ENCODE data around the gene DDX11. TPM values are rescaled to one million over a fixed set of nuclear protein-coding genes. Genes with fewer than 3 reads are reported as not detected.
"Not testable (repeated sequence)": the region's sequence is repeated elsewhere in the genome, so short reads cannot be mapped to it uniquely, and the experiment has no call there.

DDX11 gene
- total and polyA plus RNA-seq, 2 of the 4 experiments (the other 2 are of a cell fraction): 10.8 to 17.6 TPM

GRCh38 chr12:31115092-31115601 lies 41.5 kb downstream of the DDX11 start:
- ATAC-seq (ENCODE audit: low read depth); H3K36me3 ChIP-seq (ENCODE audit: control insufficient read depth, insufficient read depth, low read length); H3K79me1 ChIP-seq (ENCODE audit: low read depth in 1 of 2, low read length in 2 of 2); H3K4me1 ChIP-seq (ENCODE audit: control insufficient read depth, insufficient read depth, low read length); H2AFZ ChIP-seq (replicated peaks; ENCODE audit: low read length, poor library complexity); H2AK9ac ChIP-seq (replicated peaks; ENCODE audit: low read depth, low read length, poor library complexity); H4K20me1 ChIP-seq (ENCODE audit: insufficient read depth, low read length); H3K4me2 ChIP-seq (ENCODE audit: low read depth, low read length); H3K23ac ChIP-seq (ENCODE audit: low read depth, low read length); H2AK5ac ChIP-seq (ENCODE audit: low read depth, low read length); H3K9me3 ChIP-seq (ENCODE audit: control insufficient read depth, insufficient read depth, low read length); H3K4me3 ChIP-seq (ENCODE audit: insufficient read depth, low read depth, low read length); H2BK15ac ChIP-seq (ENCODE audit: low read depth, low read length); CTCF ChIA-PET; H2BK5ac ChIP-seq (ENCODE audit: low read depth, low read length, poor library complexity, severe bottlenecking); H3K27ac ChIP-seq (ENCODE audit: insufficient read depth, low read length); H3K9ac ChIP-seq (ENCODE audit: low read depth, low read length); H2BK120ac ChIP-seq (ENCODE audit: low read depth, low read length); H3K9me1 ChIP-seq (ENCODE audit: insufficient read depth, low read length); H4K5ac ChIP-seq (ENCODE audit: low read depth, low read length); in situ Hi-C loops (cut with MboI; ENCODE audit: low sequenced_read_pairs); dilution Hi-C loops (cut with HindIII; ENCODE audit: low sequenced_read_pairs, unreplicated experiment); H2BK20ac ChIP-seq (ENCODE audit: low read depth, low read length); H3K14ac ChIP-seq (replicated peaks; ENCODE audit: low read depth, low read length); H3K18ac ChIP-seq (ENCODE audit: low read depth, low read length); DNase-seq; H3K4ac ChIP-seq (ENCODE audit: low read depth, low read length); POLR2A ChIA-PET (ENCODE audit: unreplicated experiment); H3K56ac ChIP-seq (ENCODE audit: extremely low read depth, insufficient read depth, low read length); H4K91ac ChIP-seq (ENCODE audit: insufficient read depth, low read depth, low read length); H4K8ac ChIP-seq (ENCODE audit: low read depth in 2 of 2, low read length in 2 of 2); intact Hi-C loops (cut with micrococcal nuclease); BruUV-seq (replicated peaks): not testable (repeated sequence)
- 0 out of 2 replicates have a peak, but pooled peaks have one; percentile 41 for TF ChIP-seq CEBPB (IDR thresholded peaks at IDR 0.05; ENCODE audit: low read depth, low read length)
- WGBS, 2 experiments (ENCODE audit: extremely low coverage in 2 of 2, insufficient read length in 1 of 2): no CpG with 5 or more reads among the region's 3 CpGs
- peaks cover 30% of the 10 kb centered on the region for H3K27me3 ChIP-seq (ENCODE audit: control insufficient read depth, insufficient read depth, low read length)

GRCh38 chr12:31116846-31117202 lies 43.2 kb downstream of the DDX11 start:
- H2AK9ac ChIP-seq (replicated peaks; ENCODE audit: low read depth, low read length, poor library complexity); dilution Hi-C loops (cut with HindIII; ENCODE audit: low sequenced_read_pairs, unreplicated experiment); H2AK5ac ChIP-seq (ENCODE audit: low read depth, low read length); H2AFZ ChIP-seq (replicated peaks; ENCODE audit: low read length, poor library complexity); H3K9ac ChIP-seq (ENCODE audit: low read depth, low read length); DNase-seq; BruUV-seq (replicated peaks); POLR2A ChIA-PET (ENCODE audit: unreplicated experiment); H3K9me1 ChIP-seq (ENCODE audit: insufficient read depth, low read length); H3K9me3 ChIP-seq (ENCODE audit: control insufficient read depth, insufficient read depth, low read length); H3K27ac ChIP-seq (ENCODE audit: insufficient read depth, low read length); H3K18ac ChIP-seq (ENCODE audit: low read depth, low read length); H2BK120ac ChIP-seq (ENCODE audit: low read depth, low read length); ATAC-seq (ENCODE audit: low read depth); H3K36me3 ChIP-seq (ENCODE audit: control insufficient read depth, insufficient read depth, low read length); H4K20me1 ChIP-seq (ENCODE audit: insufficient read depth, low read length); H2BK20ac ChIP-seq (ENCODE audit: low read depth, low read length); H3K4me3 ChIP-seq (ENCODE audit: insufficient read depth, low read depth, low read length); H2BK15ac ChIP-seq (ENCODE audit: low read depth, low read length); H3K4me2 ChIP-seq (ENCODE audit: low read depth, low read length); H4K91ac ChIP-seq (ENCODE audit: insufficient read depth, low read depth, low read length); H3K14ac ChIP-seq (replicated peaks; ENCODE audit: low read depth, low read length); intact Hi-C loops (cut with micrococcal nuclease); H3K4ac ChIP-seq (ENCODE audit: low read depth, low read length); in situ Hi-C loops (cut with MboI; ENCODE audit: low sequenced_read_pairs); H3K56ac ChIP-seq (ENCODE audit: extremely low read depth, insufficient read depth, low read length); H4K8ac ChIP-seq (ENCODE audit: low read depth in 2 of 2, low read length in 2 of 2); H3K23ac ChIP-seq (ENCODE audit: low read depth, low read length); H4K5ac ChIP-seq (ENCODE audit: low read depth, low read length); H2BK5ac ChIP-seq (ENCODE audit: low read depth, low read length, poor library complexity, severe bottlenecking); H3K4me1 ChIP-seq (ENCODE audit: control insufficient read depth, insufficient read depth, low read length); CTCF ChIA-PET; H3K79me1 ChIP-seq (ENCODE audit: low read depth in 1 of 2, low read length in 2 of 2): not testable (repeated sequence)
- peaks cover 36% of the 10 kb centered on the region for H3K27me3 ChIP-seq (ENCODE audit: control insufficient read depth, insufficient read depth, low read length)
- no CpG with 5 or more reads among the region's 7 CpGs for WGBS, 2 experiments (ENCODE audit: extremely low coverage in 2 of 2, insufficient read length in 1 of 2)

Measured in IMR-90 (cell line).